H1 (cell line): Measurements from ENCODE around the gene SPATS2. TPM values are rescaled to one million over a fixed set of nuclear protein-coding genes. Genes with fewer than 3 reads are reported as not detected.

Experiments used
- BACH1 ChIP-seq: IDR thresholded peaks from 2 replicates; pipeline ENCODE4 v1.6.1; 2012; ENCODE audit warnings: low read length, improper control_type of control experiment
- CHD7 ChIP-seq: fragments of 300-600 bp; sonication (generic); IDR thresholded peaks from 2 replicates; pipeline ENCODE4 v1.7.1; 2012; ENCODE audit warnings: low read length, moderate library complexity, mild to moderate bottlenecking, inconsistent platforms; ENCODE audit not compliant: insufficient replicate concordance
- CTCF ChIP-seq, 3 experiments: IDR thresholded peaks; 1 replicate in 2 of 3; 2 replicates in 1 of 3; pipeline versions ENCODE4 v1.5.1 to v1.6.1; 2011; ENCODE audit warnings: low read length in 3 of 3, mild to moderate bottlenecking in 3 of 3, inconsistent platforms in 2 of 3, low read depth in 1 of 3, moderate library complexity in 1 of 3; ENCODE audit not compliant: insufficient read depth in 1 of 3; ENCODE audit errors: control extremely low read depth in 1 of 3
- EP300 ChIP-seq, 2 experiments: IDR thresholded peaks; 1 replicate in 1 of 2; 2 replicates in 1 of 2; pipeline ENCODE4 v1.6.1; 2011 to 2012; ENCODE audit warnings: low read depth in 2 of 2, low read length in 2 of 2, mild to moderate bottlenecking in 2 of 2, borderline replicate concordance in 1 of 2, inconsistent platforms in 1 of 2, moderate library complexity in 1 of 2
- HDAC6 ChIP-seq: IDR thresholded peaks from one replicate; pipeline ENCODE4 v1.7.1; 2012; ENCODE audit warnings: low read depth, mild to moderate bottlenecking, inconsistent platforms, low read length, moderate library complexity
- RAD21 ChIP-seq, 2 experiments: IDR thresholded peaks in 1 of 2; conservative IDR thresholded peaks in 1 of 2; 2 replicates each; pipeline ENCODE4 v1.6.1; 2011; ENCODE audit warnings: low read depth in 2 of 2, low read length in 2 of 2, improper control_type of control experiment in 1 of 2, inconsistent platforms in 1 of 2, mild to moderate bottlenecking in 1 of 2, moderate library complexity in 1 of 2
- RNF2 ChIP-seq: fragments of 200-900, 300-1000 bp; sonication (generic); IDR thresholded peaks from 2 replicates; pipeline ENCODE4 v1.7.1; 2016; ENCODE audit warnings: borderline replicate concordance, low read depth, mild to moderate bottlenecking, antibody characterized with exemption, low read length; ENCODE audit not compliant: poor library complexity, severe bottlenecking; ENCODE audit errors: missing control alignments
- TAF7 ChIP-seq: optimal IDR thresholded peaks from 2 replicates; pipeline ENCODE3; 2011; ENCODE audit warnings: low read depth, mild to moderate bottlenecking, inconsistent platforms, low read length, moderate library complexity, borderline replicate concordance
- polyA plus RNA-seq, 7 experiments: library from polyadenylated mRNA; depleted of rRNA in 3 of 7; stranded (reverse) in 5 of 7; unstranded in 2 of 7; fragments of >200 nt in 5 of 7; fragments of 200-250 nt in 2 of 7; gene quantifications; 1 replicate in 5 of 7; 2 replicates in 1 of 7; 4 replicates in 1 of 7; pipeline versions ENCODE4 v1.2.1 to v1.2.3, GENCODE V29; 2011 to 2013; ENCODE audit warnings: missing spikeins in 2 of 7, mixed read lengths in 2 of 7
- total RNA-seq: library from RNA; stranded (reverse); fragmentation: NEBNext Ultra II Directional; extraction: Animal tissue kit (Norgen Biotek cat#: 25700); gene quantifications from 2 replicates; pipeline ENCODE4 v1.2.1, GENCODE V29; 2021

Gene SPATS2
- total and polyA plus RNA-seq, 2 of the 8 experiments (the other 6 are each of a cell fraction or from before 2014, with no cell fraction given) = 19.2 to 24.5 TPM

DNA sequence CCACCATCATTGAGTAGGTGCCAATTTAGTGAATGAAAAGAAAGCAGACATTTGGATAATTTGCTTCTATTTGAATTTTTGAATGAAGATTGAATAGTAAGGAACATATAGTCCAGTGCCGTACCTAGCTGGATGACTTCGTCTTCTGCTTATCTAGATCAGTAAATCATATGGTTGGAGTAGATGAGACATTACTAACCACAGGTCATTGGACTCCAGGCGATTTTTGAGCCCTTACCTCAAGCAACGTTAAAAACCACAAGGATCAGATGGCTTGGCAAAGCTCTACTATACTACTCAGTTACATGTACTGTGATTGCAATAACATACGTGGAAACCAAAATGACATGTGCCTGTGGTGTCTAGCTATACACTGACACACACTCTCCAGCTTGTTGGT is 1.7 kb upstream of the SPATS2 start (continued):
- TF ChIP-seq CHD7 (no peak), RNF2 (no peak), EP300 (IDR thresholded peaks at IDR 0.05; ENCODE audit: borderline replicate concordance in 1 of 2, low read depth in 2 of 2, low read length in 2 of 2) (no peak), BACH1 (no peak), RAD21 (IDR thresholded peaks at IDR 0.05 in 1 of 2, conservative IDR thresholded peaks at IDR 0.05 in 1 of 2; ENCODE audit: low read depth in 2 of 2, low read length in 2 of 2) (no peak), CTCF (IDR thresholded peaks at IDR 0.05; ENCODE audit: control extremely low read depth in 1 of 3, insufficient read depth in 1 of 3, low read depth in 1 of 3, low read length in 3 of 3) (no peak), HDAC6 (no peak), TAF7 (no peak)
